Body of pancreas (tissue), 4 donors: ENCODE results near the gene ERI3. TPM values are rescaled to one million over a fixed set of nuclear protein-coding genes. Genes with fewer than 3 reads are reported as not detected.

Experiments
- ATAC-seq: fragments of 150-250 bp; one replicate; pipeline ENCODE4 v1.9.1; 2016
- DNase-seq, 4 donors: peaks; one replicate each; pipeline ENCODE4 v3.0.0-alpha.2; 2019
- H3K27ac ChIP-seq, 4 donors: fragments of 200-600 bp; sonication (generic); 1 replicate in 3 of 4; 2 replicates in 1 of 4; pipeline versions ENCODE4 v1.5.1 to v1.6.1; 2016 to 2019; ENCODE audit warnings: mild to moderate bottlenecking in 1 of 4, mixed read lengths in 1 of 4, moderate library complexity in 1 of 4
- H3K27me3 ChIP-seq, 2 donors: fragments of 200-600 bp; sonication (generic); one replicate each; pipeline ENCODE4 v1.6.0; 2016; ENCODE audit warnings: mild to moderate bottlenecking in 1 of 2
- H3K36me3 ChIP-seq, 2 donors: fragments of 200-600 bp; sonication (generic); replicated peaks in 1 of 2; 2 replicates each; pipeline ENCODE4 v1.5.1; 2016; ENCODE audit warnings: low read depth in 2 of 2; ENCODE audit not compliant: insufficient read depth in 1 of 2
- H3K4me1 ChIP-seq: fragments of 200-600 bp; sonication (generic); one replicate; pipeline ENCODE4 v1.6.0; 2016
- H3K4me3 ChIP-seq, 2 donors: fragments of 200-600 bp; sonication (generic); 1 replicate in 1 of 2; 2 replicates in 1 of 2; pipeline ENCODE4 v1.5.1; 2016 to 2019
- H3K9me3 ChIP-seq, 3 donors: fragments of 200-600 bp; sonication (generic); 1 replicate in 2 of 3; 2 replicates in 1 of 3; pipeline ENCODE4 v1.5.1; 2016
- CTCF ChIP-seq, 7 experiments: fragments of 450-650 bp in 4 of 7; fragments of 200-600 bp in 3 of 7; sonication (generic) in 3 of 7; IDR thresholded peaks; one replicate each; pipeline ENCODE4 v1.5.1; 2016 to 2019; ENCODE audit warnings: antibody characterized with exemption in 7 of 7
- POLR2A ChIP-seq, 3 donors: fragments of 450-650 bp; IDR thresholded peaks; one replicate each; pipeline ENCODE4 v1.6.1; 2016; ENCODE audit warnings: antibody characterized with exemption in 3 of 3, mild to moderate bottlenecking in 2 of 3
- WGBS, 2 donors: methylation state at CpG; one replicate each; pipeline ENCODE4 v1.1.5; 2017; 5-methylcytosine and 5-hydroxymethylcytosine counted together
- intact Hi-C: fragments of 100-400 bp; cut with DNase I; formaldehyde crosslinking; loops from one replicate; pipeline ENCODE4 v1.15.1; 2023
- total RNA-seq, 2 donors: library from RNA; depleted of rRNA; stranded (reverse); fragments of >200 nt; gene quantifications; one replicate each; pipeline ENCODE4 v1.1.0, GENCODE V29; 2016

Gene ERI3
- total RNA-seq, 2 donors from 2014 or later = 17.4 to 59.7 TPM

DNA sequence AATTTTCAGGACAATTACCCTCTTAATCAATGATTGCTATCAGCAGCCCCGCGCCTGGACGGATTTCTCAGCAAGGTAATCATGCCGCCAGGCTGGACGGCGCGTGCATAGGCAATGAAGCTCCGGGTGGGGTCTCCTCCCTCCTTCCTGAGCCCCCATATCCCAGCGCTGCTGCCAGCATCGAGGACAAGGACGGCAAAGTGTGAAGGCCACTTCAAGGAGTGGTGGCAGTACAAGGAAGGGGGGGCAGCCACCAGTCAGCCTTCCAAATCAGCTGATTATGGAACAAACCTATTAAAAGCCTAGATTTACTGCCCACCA, 90.6 kb downstream of the ERI3 start:
- H3K36me3 ChIP-seq = no peaks in the 10 kb centered on the region
- H3K4me1 ChIP-seq = no peaks in the 10 kb centered on the region
- no peaks in the 10 kb centered on the region for H3K27me3 ChIP-seq
- no peak for TF ChIP-seq CTCF (IDR thresholded peaks at IDR 0.05)
- TF ChIP-seq POLR2A (IDR thresholded peaks at IDR 0.05) = no peak
- H3K27ac ChIP-seq = no peak overlapping the region
- WGBS, 2 donors = 83 to 84% methylated on average over 11 of the region's 11 CpGs
- no peak overlapping the region for H3K4me3 ChIP-seq
- no peak for ATAC-seq
- no peak for DNase-seq
- intact Hi-C loops = no loop called here
- H3K9me3 ChIP-seq = no peaks in the 10 kb centered on the region

GRCh38 chr1:44263568-44264450, 91.2 kb downstream of the ERI3 start:
- H3K27ac ChIP-seq = no peak overlapping the region
- TF ChIP-seq CTCF (IDR thresholded peaks at IDR 0.05) = no peak
- TF ChIP-seq POLR2A (IDR thresholded peaks at IDR 0.05) = no peak
- DNase-seq (peak in 1 of 4 donors; percentile 15), ATAC-seq (no peak)
- 89 to 96% methylated on average over 9 of the region's 9 CpGs for WGBS, 2 donors
- intact Hi-C loops = no loop called here
- H3K9me3 ChIP-seq = no peaks in the 10 kb centered on the region
- no peaks in the 10 kb centered on the region for H3K27me3 ChIP-seq
- no peaks in the 10 kb centered on the region for H3K36me3 ChIP-seq
- H3K4me3 ChIP-seq = no peak overlapping the region
- no peaks in the 10 kb centered on the region for H3K4me1 ChIP-seq

- TF ChIP-seq POLR2A (IDR thresholded peaks at IDR 0.05) (no peak), CTCF (IDR thresholded peaks at IDR 0.05) (no peak)
Measured at GRCh38 chr1:44262816-44263567, 92.1 kb downstream of the ERI3 start.

GRCh38 chr1:44262414-44262813, 92.6 kb downstream of the ERI3 start:
- Histone ChIP-seq H3K27me3 (no peaks in the 10 kb centered on the region), H3K4me1 (no peaks in the 10 kb centered on the region), H3K36me3 (no peaks in the 10 kb centered on the region), H3K27ac (no peak overlapping the region), H3K9me3 (no peaks in the 10 kb centered on the region), H3K4me3 (no peak overlapping the region)
- TF ChIP-seq POLR2A (IDR thresholded peaks at IDR 0.05) (no peak), CTCF (IDR thresholded peaks at IDR 0.05) (no peak)
- WGBS, 2 donors = 92 to 96% methylated on average over 4 to 6 of the region's 6 CpGs
- no peak for ATAC-seq
- intact Hi-C loops = no loop called here
- no peak for DNase-seq

More at GRCh38 chr1:44262816-44263567, 92.1 kb downstream of the ERI3 start:
- no peaks in the 10 kb centered on the region for H3K9me3 ChIP-seq
- DNase-seq = no peak
- ATAC-seq = no peak
- 71 to 94% methylated on average over 4 of the region's 4 CpGs for WGBS, 2 donors
- H3K4me3 ChIP-seq = no peak overlapping the region
- H3K36me3 ChIP-seq = no peaks in the 10 kb centered on the region
- H3K27me3 ChIP-seq = no peaks in the 10 kb centered on the region
- no peaks in the 10 kb centered on the region for H3K4me1 ChIP-seq
- intact Hi-C loops = no loop called here
- H3K27ac ChIP-seq = no peak overlapping the region
